IMR-90 (cell line): ENCODE measurements around the gene TIE1.

Source experiments
- BHLHE40 ChIP-seq: fragments of 150-350 bp; IDR thresholded peaks from 2 replicates; pipeline ENCODE4 v1.6.1; 2016; ENCODE audit warnings: mild to moderate bottlenecking, low read depth, low read length
- CHD1 ChIP-seq: IDR thresholded peaks from 2 replicates; pipeline ENCODE4 v1.6.1; 2012; ENCODE audit warnings: low read depth, low read length, improper control_type of control experiment
- CTCF ChIP-seq: conservative IDR thresholded peaks from 2 replicates; pipeline ENCODE4 v1.5.1; 2012; ENCODE audit warnings: mild to moderate bottlenecking, low read depth, low read length, improper control_type of control experiment
- ELK1 ChIP-seq: fragments of 150-350 bp; IDR thresholded peaks from 2 replicates; pipeline ENCODE4 v1.6.1; 2016; ENCODE audit warnings: low read depth, mild to moderate bottlenecking, low read length, moderate library complexity, borderline replicate concordance
- FOS ChIP-seq: fragments of 150-350 bp; IDR thresholded peaks from 2 replicates; pipeline ENCODE4 v1.6.1; 2016; ENCODE audit warnings: low read depth, low read length
- MAZ ChIP-seq: IDR thresholded peaks from 2 replicates; pipeline ENCODE4 v1.6.1; 2012; ENCODE audit warnings: low read depth, mild to moderate bottlenecking, low read length, improper control_type of control experiment, moderate library complexity, borderline replicate concordance
- NFE2L2 ChIP-seq: fragments of 150-350 bp; IDR thresholded peaks from 2 replicates; pipeline ENCODE4 v1.6.1; 2016; ENCODE audit warnings: low read depth, mild to moderate bottlenecking, low read length
- POLR2A ChIP-seq: IDR thresholded peaks from 2 replicates; pipeline ENCODE4 v1.6.1; 2012; ENCODE audit warnings: mild to moderate bottlenecking, low read depth, low read length
- RAD21 ChIP-seq: IDR thresholded peaks from 2 replicates; pipeline ENCODE4 v1.6.1; 2012; ENCODE audit warnings: low read length, improper control_type of control experiment
- RCOR1 ChIP-seq: IDR thresholded peaks from 2 replicates; pipeline ENCODE4 v1.6.1; 2012; ENCODE audit warnings: mild to moderate bottlenecking, low read length, improper control_type of control experiment; ENCODE audit not compliant: insufficient replicate concordance
- RFX5 ChIP-seq: IDR thresholded peaks from 2 replicates; pipeline ENCODE4 v1.8.0; 2012; ENCODE audit warnings: low read depth, mild to moderate bottlenecking, low read length, moderate library complexity
- SMC3 ChIP-seq: fragments of 150-350 bp; IDR thresholded peaks from 2 replicates; pipeline ENCODE4 v1.6.1; 2016; ENCODE audit warnings: low read depth, mild to moderate bottlenecking, antibody characterized with exemption, low read length, moderate library complexity
- TF ChIP-seq, protein P1 (sequence below): fragments of 150-350 bp; IDR thresholded peaks from 2 replicates; pipeline ENCODE4 v1.6.1; 2017; ENCODE audit warnings: mild to moderate bottlenecking, antibody characterized with exemption, low read length, low read depth

GRCh38 chr1:43322506-43322905, 21.7 kb downstream of the TIE1 start:
- TF ChIP-seq CHD1 (no peak), BHLHE40 (no peak), NFE2L2 (no peak), CTCF (no peak), MAZ (no peak), POLR2A (no peak), RFX5 (no peak), SMC3 (no peak), ELK1 (no peak), RCOR1 (no peak), FOS (no peak), RAD21 (no peak)
- TF ChIP-seq, protein P1, sequence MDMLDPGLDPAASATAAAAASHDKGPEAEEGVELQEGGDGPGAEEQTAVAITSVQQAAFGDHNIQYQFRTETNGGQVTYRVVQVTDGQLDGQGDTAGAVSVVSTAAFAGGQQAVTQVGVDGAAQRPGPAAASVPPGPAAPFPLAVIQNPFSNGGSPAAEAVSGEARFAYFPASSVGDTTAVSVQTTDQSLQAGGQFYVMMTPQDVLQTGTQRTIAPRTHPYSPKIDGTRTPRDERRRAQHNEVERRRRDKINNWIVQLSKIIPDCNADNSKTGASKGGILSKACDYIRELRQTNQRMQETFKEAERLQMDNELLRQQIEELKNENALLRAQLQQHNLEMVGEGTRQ, result no peak
